Stimulated activated CD4-positive, alpha-beta T cell treated with anti-CD3 and anti-CD28 coated beads, Interleukin-12 subunit alpha, Interleukin-12 subunit beta, amount 100 ng/mL, for 24 hours (primary cell): ENCODE data around the gene S100A14.
"Not testable (repeated sequence)": the region's sequence is repeated elsewhere in the genome, so short reads cannot be mapped to it uniquely, and the experiment has no call there.

Experiments used
- DNase-seq, 2 experiments: peaks; one replicate each; pipeline ENCODE4 v3.0.0-alpha.2; 2020; ENCODE audit warnings: low read depth in 2 of 2

The S100A14 gene

GRCh38 chr1:153616144-153616916 is at the start of gene S100A14:
S100A14 (minus strand) TSS chr1:153616325; CDS start chr1:153615858, 467 bp downstream.
- no peak for DNase-seq

- DNase-seq = no peak
Measured at GRCh38 chr1:153663211-153663610, 47.1 kb upstream of the S100A14 start.

GRCh38 chr1:153662269-153662668 is 46.1 kb upstream of the S100A14 start:
- DNase-seq = no peak

GRCh38 chr1:153661111-153661708 is 45.1 kb upstream of the S100A14 start:
- no peak for DNase-seq

GRCh38 chr1:153659656-153660055 is 43.5 kb upstream of the S100A14 start:
- DNase-seq = no peak

GRCh38 chr1:153659175-153659534 is 43.0 kb upstream of the S100A14 start:
- no peak for DNase-seq

GRCh38 chr1:153658400-153659174 is 42.5 kb upstream of the S100A14 start, which contains the start of gene SNAPIN:
SNAPIN (plus strand) TSS chr1:153658703; CDS start chr1:153658744, 41 bp downstream.
- DNase-seq = peak; percentile 78 to 88

- no peak for DNase-seq
Measured at GRCh38 chr1:153655333-153655732, 39.2 kb upstream of the S100A14 start.

GRCh38 chr1:153652805-153653500 is 36.8 kb upstream of the S100A14 start:
- DNase-seq = no peak

- DNase-seq = no peak
Measured at GRCh38 chr1:153651771-153652170, 35.6 kb upstream of the S100A14 start.

- no peak for DNase-seq
Measured at GRCh38 chr1:153649863-153650235, 33.7 kb upstream of the S100A14 start.

GRCh38 chr1:153649137-153649862 is 33.2 kb upstream of the S100A14 start:
- no peak for DNase-seq

GRCh38 chr1:153648000-153648643 is 32.0 kb upstream of the S100A14 start:
- DNase-seq = no peak

GRCh38 chr1:153647346-153647714 is 31.2 kb upstream of the S100A14 start:
- no peak for DNase-seq

- no peak for DNase-seq
Measured at GRCh38 chr1:153646672-153647345, 30.7 kb upstream of the S100A14 start.

GRCh38 chr1:153643816-153644215 is 27.7 kb upstream of the S100A14 start:
- DNase-seq = no peak

- no peak for DNase-seq
Measured at GRCh38 chr1:153643100-153643499, 27.0 kb upstream of the S100A14 start.

GRCh38 chr1:153642161-153642560 is 26.0 kb upstream of the S100A14 start:
- no peak for DNase-seq

- no peak for DNase-seq
Measured at GRCh38 chr1:153640861-153641260, 24.7 kb upstream of the S100A14 start.

GRCh38 chr1:153640213-153640612 is 24.1 kb upstream of the S100A14 start:
- not testable (repeated sequence) for DNase-seq
